Measurements from ENCODE around the gene C16orf90. TPM values are rescaled to one million over a fixed set of nuclear protein-coding genes. Genes with fewer than 3 reads are reported as not detected.
A peak's percentile ranks its signal among the peaks of the same experiment; 100 is the strongest.
"Not testable (repeated sequence)": the region's sequence is repeated elsewhere in the genome, so short reads cannot be mapped to it uniquely, and the experiment has no call there.

Gene C16orf90
- polyA plus RNA-seq, 3 donors, result not detected

DNA sequence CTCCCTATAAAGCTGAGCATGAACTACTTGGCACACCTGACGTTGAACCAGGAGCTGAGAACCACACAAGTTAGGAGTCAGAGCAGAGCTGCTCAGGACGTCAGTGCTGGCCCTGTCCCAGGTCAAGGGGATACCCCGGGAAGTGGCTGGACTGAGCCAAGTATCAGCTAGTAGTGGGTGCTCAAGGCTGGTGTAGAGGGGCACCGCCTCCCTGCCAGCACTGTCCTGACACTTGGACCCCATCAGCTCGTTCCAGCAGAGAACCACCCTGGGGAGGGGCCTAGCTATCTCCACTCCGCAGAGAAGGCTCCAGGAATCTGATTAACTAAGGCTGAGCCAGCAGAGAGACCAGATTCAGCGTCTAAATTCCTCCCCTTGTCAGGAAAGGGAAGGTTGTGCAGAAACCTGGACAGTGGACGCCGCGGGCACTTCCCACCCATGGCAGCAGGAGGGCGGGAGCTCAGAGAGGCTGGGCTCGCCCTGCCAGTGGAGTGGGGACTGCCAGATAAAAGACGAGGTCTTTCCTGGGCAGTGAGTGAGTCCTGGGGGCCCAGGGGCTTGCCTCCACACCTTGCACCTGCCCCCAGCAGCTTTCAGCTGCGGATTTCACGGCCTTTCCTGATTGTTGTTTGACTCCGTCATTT is 21.0 kb downstream of the C16orf90 start:
- Mint-ChIP-seq H3K4me1 (no peaks in the 10 kb centered on the region), H3K27me3 (ENCODE audit: low read depth in 3 of 3) (no peaks in the 10 kb centered on the region), H3K36me3 (peaks cover 27 to 64% of the 10 kb centered on the region in 2 donors), H3K9me3 (peaks cover 0 to 1% (median 0%) of the 10 kb centered on the region in 7 donors), H3K27ac (peak overlapping the region in 1 of 7 donors; percentile 19), H3K4me3 (no peak overlapping the region)
- no peak for DNase-seq
- Histone ChIP-seq H3K27me3 (ENCODE audit: control insufficient read depth in 2 of 2, insufficient read depth in 2 of 2, low read length in 2 of 2) (no peaks in the 10 kb centered on the region), H3K79me2 (ENCODE audit: insufficient read depth, low read length) (peaks cover 85% of the 10 kb centered on the region), H3K9ac (ENCODE audit: insufficient read depth, low read length, poor library complexity, severe bottlenecking) (no peak overlapping the region), H3K27ac (ENCODE audit: low read depth in 1 of 2, low read length in 2 of 2) (no peak overlapping the region), H3K9me3 (replicated peaks in 1 of 2; ENCODE audit: control insufficient read depth in 1 of 2, insufficient read depth in 1 of 2, low read length in 2 of 2) (no peaks in the 10 kb centered on the region), H3K4me2 (replicated peaks; ENCODE audit: extremely low read depth, low read length, poor library complexity, severe bottlenecking) (no peak overlapping the region), H3K36me3 (replicated peaks in 1 of 2; ENCODE audit: control insufficient read depth in 1 of 2, insufficient read depth in 2 of 2, low read length in 2 of 2) (peaks cover 23 to 55% of the 10 kb centered on the region in 2 donors), H4K20me1 (ENCODE audit: insufficient read depth, low read length) (peaks cover 95% of the 10 kb centered on the region), H3K4me1 (ENCODE audit: control insufficient read depth in 1 of 2, insufficient read depth in 2 of 2, low read length in 2 of 2) (no peaks in the 10 kb centered on the region), H2AFZ (ENCODE audit: insufficient read depth, low read depth, low read length, poor library complexity, severe bottlenecking) (no peak overlapping the region), H3K4me3 (replicated peaks in 1 of 3; ENCODE audit: low read depth in 2 of 3, low read length in 3 of 3) (no peak overlapping the region)
- 95% methylated on average over 14 of the region's 16 CpGs for WGBS (ENCODE audit: insufficient coverage)
- TF ChIP-seq, protein P1, sequence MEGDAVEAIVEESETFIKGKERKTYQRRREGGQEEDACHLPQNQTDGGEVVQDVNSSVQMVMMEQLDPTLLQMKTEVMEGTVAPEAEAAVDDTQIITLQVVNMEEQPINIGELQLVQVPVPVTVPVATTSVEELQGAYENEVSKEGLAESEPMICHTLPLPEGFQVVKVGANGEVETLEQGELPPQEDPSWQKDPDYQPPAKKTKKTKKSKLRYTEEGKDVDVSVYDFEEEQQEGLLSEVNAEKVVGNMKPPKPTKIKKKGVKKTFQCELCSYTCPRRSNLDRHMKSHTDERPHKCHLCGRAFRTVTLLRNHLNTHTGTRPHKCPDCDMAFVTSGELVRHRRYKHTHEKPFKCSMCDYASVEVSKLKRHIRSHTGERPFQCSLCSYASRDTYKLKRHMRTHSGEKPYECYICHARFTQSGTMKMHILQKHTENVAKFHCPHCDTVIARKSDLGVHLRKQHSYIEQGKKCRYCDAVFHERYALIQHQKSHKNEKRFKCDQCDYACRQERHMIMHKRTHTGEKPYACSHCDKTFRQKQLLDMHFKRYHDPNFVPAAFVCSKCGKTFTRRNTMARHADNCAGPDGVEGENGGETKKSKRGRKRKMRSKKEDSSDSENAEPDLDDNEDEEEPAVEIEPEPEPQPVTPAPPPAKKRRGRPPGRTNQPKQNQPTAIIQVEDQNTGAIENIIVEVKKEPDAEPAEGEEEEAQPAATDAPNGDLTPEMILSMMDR (IDR thresholded peaks at IDR 0.05), result no peak
- intact Hi-C loops (cut with micrococcal nuclease), result no loop called here

DNA sequence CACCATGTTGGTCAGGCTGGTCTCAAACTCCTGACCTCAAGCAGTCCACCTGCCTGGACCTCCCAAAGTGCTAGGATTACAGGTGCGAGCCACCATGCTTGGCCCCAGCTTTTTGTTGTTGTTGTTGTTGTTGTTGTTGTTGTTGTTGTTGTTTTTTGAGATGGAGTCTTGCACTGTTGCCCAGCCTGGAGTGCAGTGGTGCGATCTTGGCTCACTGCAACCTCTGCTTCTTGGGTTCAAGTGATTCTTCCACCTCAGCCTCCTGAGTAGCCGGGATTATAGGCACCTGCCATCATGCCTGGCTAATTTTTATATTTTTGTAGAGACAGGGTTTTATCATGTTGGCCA is 21.7 kb downstream of the C16orf90 start:
- H3K4me1 Mint-ChIP-seq; DNase-seq; H2AFZ ChIP-seq (ENCODE audit: insufficient read depth, low read depth, low read length, poor library complexity, severe bottlenecking); H3K27ac ChIP-seq (ENCODE audit: low read depth in 1 of 2, low read length in 2 of 2); H3K4me1 ChIP-seq (ENCODE audit: control insufficient read depth in 1 of 2, insufficient read depth in 2 of 2, low read length in 2 of 2); H3K27me3 Mint-ChIP-seq (ENCODE audit: low read depth in 3 of 3); H3K9ac ChIP-seq (ENCODE audit: insufficient read depth, low read length, poor library complexity, severe bottlenecking); H3K4me3 ChIP-seq (replicated peaks in 1 of 3; ENCODE audit: low read depth in 2 of 3, low read length in 3 of 3); H3K9me3 Mint-ChIP-seq; H3K4me2 ChIP-seq (replicated peaks; ENCODE audit: extremely low read depth, low read length, poor library complexity, severe bottlenecking); intact Hi-C loops (cut with micrococcal nuclease); H3K4me3 Mint-ChIP-seq; H3K9me3 ChIP-seq (replicated peaks in 1 of 2; ENCODE audit: control insufficient read depth in 1 of 2, insufficient read depth in 1 of 2, low read length in 2 of 2); H3K27me3 ChIP-seq (ENCODE audit: control insufficient read depth in 2 of 2, insufficient read depth in 2 of 2, low read length in 2 of 2): not testable (repeated sequence)
- peak overlapping the region in 3 of 7 donors; percentile 24 to 69 (median 63) for H3K27ac Mint-ChIP-seq
- Histone ChIP-seq H3K79me2 (ENCODE audit: insufficient read depth, low read length) (peaks cover 90% of the 10 kb centered on the region), H4K20me1 (ENCODE audit: insufficient read depth, low read length) (peaks cover 95% of the 10 kb centered on the region), H3K36me3 (replicated peaks in 1 of 2; ENCODE audit: control insufficient read depth in 1 of 2, insufficient read depth in 2 of 2, low read length in 2 of 2) (peaks cover 18 to 48% of the 10 kb centered on the region in 2 donors)
- peaks cover 22 to 57% of the 10 kb centered on the region in 2 donors for H3K36me3 Mint-ChIP-seq
- WGBS (ENCODE audit: insufficient coverage), result 100% methylated on average over 1 of the region's 3 CpGs
